Nephron (organoid): ENCODE data around the gene ANKRD63.
A peak's percentile ranks its signal among the peaks of the same experiment; 100 is the strongest.

ENCODE experiments used
- H3K27ac Mint-ChIP-seq, 3 experiments: 2 replicates each; pipeline ENCODE4 v1.8.0; 2020; ENCODE audit warnings: mixed read lengths in 3 of 3, mild to moderate bottlenecking in 2 of 3, moderate library complexity in 1 of 3
- H3K27me3 Mint-ChIP-seq: 2 replicates; pipeline ENCODE4 v1.8.0; 2021; ENCODE audit warnings: low read depth, mild to moderate bottlenecking, moderate library complexity, mixed read lengths
- H3K36me3 Mint-ChIP-seq: 2 replicates; pipeline ENCODE4 v1.8.0; 2020; ENCODE audit warnings: low read depth, mixed read lengths
- H3K4me1 Mint-ChIP-seq: 2 replicates; pipeline ENCODE4 v1.8.0; 2020; ENCODE audit warnings: mixed read lengths
- H3K4me3 Mint-ChIP-seq, 3 experiments: 2 replicates each; pipeline ENCODE4 v1.8.0; 2020; ENCODE audit warnings: mild to moderate bottlenecking in 3 of 3, mixed read lengths in 3 of 3, moderate library complexity in 2 of 3
- H3K9me3 Mint-ChIP-seq: 2 replicates; pipeline ENCODE4 v1.8.0; 2020; ENCODE audit warnings: mixed read lengths
- CTCF ChIP-seq, 3 experiments: fragments of 200-600 bp; sonication (generic); IDR thresholded peaks; one replicate each; pipeline ENCODE4 v1.5.0; 2021; ENCODE audit warnings: antibody characterized with exemption in 3 of 3; ENCODE audit not compliant: unreplicated experiment in 3 of 3

The ANKRD63 gene

DNA sequence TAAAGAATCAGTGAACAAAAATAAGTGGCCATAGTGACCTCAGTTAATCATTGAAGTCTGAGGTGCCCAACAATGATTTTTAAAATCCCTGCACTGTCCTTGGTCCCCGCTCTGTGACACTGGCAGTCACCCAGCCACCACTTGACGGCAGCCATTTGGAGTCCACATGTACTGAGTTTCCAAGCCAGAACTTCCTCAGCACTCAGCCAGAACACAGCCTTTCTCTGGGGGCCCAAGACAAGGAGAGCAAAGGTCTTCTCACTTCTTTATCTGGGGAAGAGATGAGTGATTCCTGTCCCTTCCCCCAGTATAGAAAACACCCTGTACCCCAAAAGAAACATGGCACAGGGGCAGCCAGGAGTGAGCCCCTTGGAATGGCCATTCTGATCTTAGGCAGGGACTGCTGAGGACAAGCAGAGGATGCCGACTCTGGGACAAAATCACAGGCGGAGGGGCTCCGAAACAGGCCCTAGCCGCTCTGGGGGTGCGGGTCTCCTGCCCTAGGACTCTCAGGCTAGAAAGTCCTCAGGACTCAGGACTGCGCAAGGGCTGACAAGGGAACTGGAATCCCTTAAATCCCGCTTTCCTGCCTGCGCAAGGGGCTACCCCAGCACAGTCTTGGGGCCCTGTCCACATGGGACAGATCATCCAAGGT is 31.3 kb downstream of the ANKRD63 start:
- Mint-ChIP-seq H3K27ac (no peak overlapping the region), H3K9me3 (no peaks in the 10 kb centered on the region), H3K27me3 (peaks cover 68% of the 10 kb centered on the region), H3K36me3 (no peaks in the 10 kb centered on the region), H3K4me3 (peak overlapping the region; percentile 58 to 76 (median 70)), H3K4me1 (peaks cover 25% of the 10 kb centered on the region)
- no peak for TF ChIP-seq CTCF (IDR thresholded peaks at IDR 0.05; ENCODE audit: unreplicated experiment in 3 of 3)

GRCh38 chr15:40250771-40251483 is 31.9 kb downstream of the ANKRD63 start:
- Mint-ChIP-seq H3K9me3 (no peaks in the 10 kb centered on the region), H3K4me3 (peak overlapping the region; percentile 58 to 76 (median 70)), H3K36me3 (no peaks in the 10 kb centered on the region), H3K4me1 (peaks cover 25% of the 10 kb centered on the region), H3K27ac (no peak overlapping the region), H3K27me3 (peaks cover 66% of the 10 kb centered on the region)
- TF ChIP-seq CTCF (IDR thresholded peaks at IDR 0.05; ENCODE audit: unreplicated experiment in 3 of 3): no peak

DNA sequence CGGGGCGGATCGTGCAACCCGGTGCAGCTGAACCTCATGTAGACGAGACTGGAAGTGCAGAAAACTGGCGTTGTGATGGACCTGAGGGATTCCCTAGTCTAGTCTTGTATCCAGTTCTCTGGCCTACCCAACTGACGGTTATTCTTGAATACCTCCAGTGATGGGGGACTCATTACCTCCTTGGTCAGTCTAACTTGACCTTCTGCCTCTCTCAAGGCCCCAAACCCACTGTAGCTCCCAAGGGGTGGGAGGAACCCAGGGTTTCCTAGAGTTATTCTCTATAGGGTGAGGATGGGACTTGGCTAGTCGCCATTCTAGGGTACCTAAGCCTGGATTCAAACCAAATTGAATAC is 32.6 kb downstream of the ANKRD63 start:
- Mint-ChIP-seq H3K9me3 (no peaks in the 10 kb centered on the region), H3K36me3 (no peaks in the 10 kb centered on the region), H3K4me1 (peaks cover 25% of the 10 kb centered on the region), H3K27ac (no peak overlapping the region), H3K27me3 (peaks cover 65% of the 10 kb centered on the region), H3K4me3 (peak overlapping the region in 1 of 3 experiments; percentile 24)
- TF ChIP-seq CTCF (IDR thresholded peaks at IDR 0.05; ENCODE audit: unreplicated experiment in 3 of 3): no peak

GRCh38 chr15:40249477-40250303 is 33.2 kb downstream of the ANKRD63 start:
- Mint-ChIP-seq H3K27ac (no peak overlapping the region), H3K36me3 (no peaks in the 10 kb centered on the region), H3K9me3 (no peaks in the 10 kb centered on the region), H3K27me3 (peaks cover 59% of the 10 kb centered on the region), H3K4me1 (peaks cover 25% of the 10 kb centered on the region), H3K4me3 (peak overlapping the region in 1 of 3 experiments; percentile 24)
- no peak for TF ChIP-seq CTCF (IDR thresholded peaks at IDR 0.05; ENCODE audit: unreplicated experiment in 3 of 3)

DNA sequence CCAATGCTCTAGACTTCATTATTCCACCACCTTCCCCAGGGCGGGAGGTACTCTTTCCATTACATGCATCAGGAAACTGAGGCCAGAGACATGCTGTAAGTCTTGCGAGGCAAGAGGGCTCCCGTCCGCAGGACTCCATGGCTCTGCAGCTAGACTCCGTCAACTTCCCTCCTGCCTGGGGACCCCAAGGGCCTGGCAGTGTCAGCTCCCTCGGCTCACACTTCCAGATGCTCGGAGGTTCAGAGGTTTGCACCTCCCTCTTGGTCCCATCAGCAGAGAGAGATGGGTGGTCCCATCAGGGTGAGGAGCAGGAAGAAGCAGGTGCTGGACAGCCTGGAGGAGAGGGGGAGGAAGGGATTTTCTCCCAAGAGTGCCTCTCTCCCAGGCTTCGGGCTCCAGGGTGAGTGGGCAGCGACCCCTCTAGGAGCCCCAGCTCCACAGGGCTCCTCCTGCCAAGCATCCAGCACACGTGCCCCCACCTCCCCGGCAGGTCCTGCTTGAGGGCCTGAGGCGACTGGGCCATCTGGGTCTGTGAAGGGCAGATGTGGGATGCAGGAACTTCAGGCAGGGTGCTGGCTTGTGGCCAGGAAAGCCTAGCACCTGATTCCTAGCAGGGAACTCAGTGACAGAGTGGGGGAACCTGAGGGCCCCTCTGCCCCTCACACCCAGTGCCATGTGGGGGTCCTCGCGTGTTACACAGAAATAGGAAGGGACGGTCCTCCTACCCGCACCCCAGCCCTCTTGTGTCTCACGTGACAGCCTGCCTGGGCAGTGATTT is 34.7 kb downstream of the ANKRD63 start:
- Mint-ChIP-seq H3K4me1 (peaks cover 18% of the 10 kb centered on the region), H3K36me3 (no peaks in the 10 kb centered on the region), H3K4me3 (no peak overlapping the region), H3K27me3 (peaks cover 44% of the 10 kb centered on the region), H3K27ac (no peak overlapping the region), H3K9me3 (no peaks in the 10 kb centered on the region)
- no peak for TF ChIP-seq CTCF (IDR thresholded peaks at IDR 0.05; ENCODE audit: unreplicated experiment in 3 of 3)
